Measurements from ENCODE around the gene CX3CR1.
"Not testable (repeated sequence)": the region's sequence is repeated elsewhere in the genome, so short reads cannot be mapped to it uniquely, and the experiment has no call there.

CX3CR1 gene, protein sequence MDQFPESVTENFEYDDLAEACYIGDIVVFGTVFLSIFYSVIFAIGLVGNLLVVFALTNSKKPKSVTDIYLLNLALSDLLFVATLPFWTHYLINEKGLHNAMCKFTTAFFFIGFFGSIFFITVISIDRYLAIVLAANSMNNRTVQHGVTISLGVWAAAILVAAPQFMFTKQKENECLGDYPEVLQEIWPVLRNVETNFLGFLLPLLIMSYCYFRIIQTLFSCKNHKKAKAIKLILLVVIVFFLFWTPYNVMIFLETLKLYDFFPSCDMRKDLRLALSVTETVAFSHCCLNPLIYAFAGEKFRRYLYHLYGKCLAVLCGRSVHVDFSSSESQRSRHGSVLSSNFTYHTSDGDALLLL

GRCh38 chr3:39279745-39280517 lies at the start of gene CX3CR1:
Gene CX3CR1 (minus strand): TSS chr3:39280036. CDS start chr3:39266509, 13,527 bp downstream.
- DNase-seq = no peak

DNA sequence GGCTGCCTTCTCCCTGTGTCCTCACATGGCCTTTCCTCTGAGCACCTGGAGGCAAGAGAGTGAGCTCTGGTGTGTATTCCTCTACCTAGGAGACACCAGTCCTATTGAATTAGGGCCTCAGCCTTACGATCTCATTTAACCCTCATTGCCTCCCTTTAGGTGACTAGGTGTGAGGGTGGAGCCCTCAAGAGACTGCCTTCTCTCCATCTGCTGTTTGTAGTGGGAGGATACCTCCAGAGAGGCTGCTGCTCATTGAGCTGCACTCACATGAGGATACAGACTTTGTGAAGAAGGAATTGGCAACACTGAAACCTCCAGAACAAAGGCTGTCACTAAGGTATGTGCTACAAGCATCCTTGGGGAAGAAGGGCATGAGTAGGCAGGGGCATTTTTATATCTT lies 49.7 kb upstream of the CX3CR1 start, which contains the start of gene CCR8:
TSS of gene CCR8 (plus strand) at position 217 of the 400 bp plus-strand sequence. CDS start 2,623 bp downstream, outside the sequence.
- DNase-seq = no peak

GRCh38 chr3:39327746-39328349 lies 48.0 kb upstream of the CX3CR1 start:
- no peak for DNase-seq

GRCh38 chr3:39327053-39327745 lies 47.4 kb upstream of the CX3CR1 start:
- no peak for DNase-seq

DNA sequence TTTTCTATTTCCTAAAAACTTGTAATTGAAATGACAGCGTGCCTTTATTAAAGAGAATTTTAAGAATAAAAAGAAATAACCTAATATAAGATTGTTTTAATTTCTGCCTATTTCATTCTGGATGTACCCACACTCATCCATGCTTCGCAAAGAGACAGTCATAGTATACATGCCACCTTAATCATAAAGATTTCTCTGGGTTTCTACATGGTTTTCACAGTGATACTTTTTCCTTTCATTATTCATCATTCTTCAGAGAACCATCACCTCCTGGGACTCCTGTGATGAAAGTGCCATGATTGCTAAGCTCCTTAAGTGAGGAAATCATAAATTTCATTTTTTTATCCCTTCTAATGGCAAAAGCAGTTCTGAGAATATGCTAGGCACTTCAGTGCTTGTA lies 45.4 kb upstream of the CX3CR1 start:
- DNase-seq = no peak

DNA sequence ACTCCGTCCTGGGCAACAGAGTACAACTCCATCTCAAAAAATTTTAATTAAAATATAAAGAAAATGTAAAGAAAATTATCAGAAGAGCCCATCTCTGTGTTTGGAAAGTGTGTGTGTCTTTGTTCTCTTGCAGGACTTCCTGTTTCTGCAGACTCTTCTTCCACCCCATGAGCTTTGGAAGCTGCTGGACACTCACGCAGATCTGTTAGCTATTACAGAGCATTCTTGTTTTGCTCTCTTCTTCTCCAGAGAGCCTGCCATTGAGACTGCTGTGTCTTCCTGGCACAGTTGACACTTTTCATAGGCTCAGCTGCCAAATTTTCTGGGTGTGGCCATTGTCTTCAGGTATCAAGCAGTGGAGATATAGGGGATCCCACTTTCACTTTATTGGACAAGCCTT lies 43.7 kb upstream of the CX3CR1 start:
- no peak for DNase-seq

- DNase-seq = no peak
Observed at GRCh38 chr3:39322936-39323335, 43.1 kb upstream of the CX3CR1 start.

DNA sequence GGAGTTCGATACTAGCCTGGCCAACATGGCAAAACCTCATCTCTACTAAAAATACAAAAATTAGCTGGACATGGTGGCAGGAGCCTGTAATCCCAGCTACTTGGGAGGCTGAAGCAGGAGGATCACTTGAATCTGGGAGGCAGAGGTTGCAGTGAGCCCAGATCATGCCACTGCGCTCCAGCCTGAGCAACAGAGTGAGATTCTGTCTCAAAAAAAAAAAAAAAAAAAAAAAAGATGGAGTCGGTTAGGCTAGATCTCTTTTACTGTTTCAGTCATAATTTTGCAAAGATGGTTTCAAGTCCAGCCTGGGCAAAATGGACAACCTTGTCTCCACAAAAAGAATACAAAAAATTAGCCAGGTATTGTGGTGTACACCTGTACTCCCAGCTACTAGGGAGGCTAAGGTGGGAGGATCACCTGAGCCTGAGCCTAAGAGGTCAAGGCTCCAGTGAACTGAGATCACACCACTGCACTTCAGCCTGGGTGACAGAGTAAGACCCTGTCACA lies 42.4 kb upstream of the CX3CR1 start:
- not testable (repeated sequence) for DNase-seq

GRCh38 chr3:39321574-39321983 lies 41.7 kb upstream of the CX3CR1 start:
- DNase-seq = not testable (repeated sequence)

GRCh38 chr3:39319249-39319648 lies 39.4 kb upstream of the CX3CR1 start:
- DNase-seq = no peak

- DNase-seq = no peak
Observed at GRCh38 chr3:39318301-39318700, 38.5 kb upstream of the CX3CR1 start.

- DNase-seq = no peak
Observed at GRCh38 chr3:39317571-39318169, 37.8 kb upstream of the CX3CR1 start.

DNA sequence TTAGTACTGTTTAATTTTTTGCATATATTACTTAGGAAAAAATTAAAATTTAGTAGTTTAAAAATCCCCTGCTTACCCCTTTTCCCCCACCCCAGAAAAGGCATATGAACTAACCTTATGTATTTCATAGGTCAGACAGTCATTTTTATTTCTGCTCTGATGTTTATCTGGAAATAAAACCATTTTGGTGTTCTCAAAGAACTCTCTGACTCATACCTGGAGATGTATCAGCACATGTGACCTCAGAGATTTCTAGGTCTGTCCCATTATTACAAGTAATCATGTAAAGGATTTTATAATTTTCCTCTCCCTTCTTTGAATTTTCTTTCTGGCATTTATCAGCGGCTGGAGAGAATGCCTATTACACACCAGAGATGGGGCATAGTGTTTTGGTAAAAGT lies 35.6 kb upstream of the CX3CR1 start:
- no peak for DNase-seq

GRCh38 chr3:39313289-39313688 lies 33.5 kb upstream of the CX3CR1 start:
- DNase-seq = no peak

- no peak for DNase-seq
Observed at GRCh38 chr3:39302178-39302577, 22.3 kb upstream of the CX3CR1 start.

DNA sequence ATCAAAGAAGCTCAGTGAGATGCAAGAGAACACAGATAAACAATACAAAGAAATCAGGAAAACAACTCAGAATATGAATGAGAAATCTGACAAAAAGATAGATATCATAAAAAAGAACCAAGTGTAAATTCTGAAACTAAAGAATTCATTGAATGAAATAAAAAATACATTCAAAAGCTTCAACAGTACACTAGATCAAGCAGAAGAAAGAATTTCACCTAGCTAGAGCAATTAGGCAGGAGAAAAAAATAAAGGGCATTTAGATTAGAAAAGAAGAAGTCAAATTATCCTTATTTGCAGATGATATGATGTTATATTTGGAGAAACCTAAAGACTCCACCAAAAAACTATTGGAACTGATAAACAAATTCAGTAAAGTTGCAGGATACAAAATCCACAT lies 19.4 kb upstream of the CX3CR1 start:
- DNase-seq = no peak

DNA sequence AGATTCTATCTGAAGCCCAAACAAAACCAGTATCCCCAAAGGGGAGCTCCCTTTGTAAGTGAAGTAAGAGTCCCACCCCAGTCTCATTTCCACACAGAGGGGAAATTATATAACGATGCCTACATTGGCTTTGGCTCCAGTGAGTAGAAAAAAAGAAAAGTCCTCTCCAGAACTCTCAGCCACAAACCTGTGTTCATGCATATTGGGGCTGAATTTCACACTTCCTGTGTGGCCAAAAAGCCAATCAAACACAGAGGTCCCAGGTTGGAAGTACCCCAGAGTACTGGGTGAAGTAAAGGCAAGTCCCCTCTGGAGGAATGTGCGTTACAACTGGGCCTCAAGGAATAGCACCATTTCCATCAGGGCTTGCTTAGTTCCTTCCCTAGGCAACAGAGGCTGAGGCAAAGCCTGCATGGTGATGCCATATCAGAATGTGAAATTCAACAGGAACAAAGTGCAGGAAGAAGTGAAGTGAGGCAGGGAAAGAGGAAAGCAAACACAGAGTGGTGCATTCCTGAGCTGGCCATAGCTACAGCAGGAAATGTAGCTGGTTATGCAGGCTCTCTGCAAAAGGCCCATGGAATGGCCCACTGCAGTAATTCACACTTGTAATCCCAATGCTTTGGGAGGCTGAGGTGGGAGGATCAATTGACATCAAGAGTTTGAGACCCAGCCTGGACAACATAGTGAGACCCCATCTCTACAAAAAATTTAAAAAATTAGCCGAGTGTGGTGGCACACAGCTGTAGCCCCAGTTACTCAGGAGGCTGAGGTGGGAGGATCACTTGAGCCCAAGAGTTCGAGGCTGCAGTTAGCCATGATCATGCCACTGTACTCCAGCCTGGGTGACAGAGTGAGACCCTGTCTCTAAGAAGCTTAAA lies 16.6 kb upstream of the CX3CR1 start:
- no peak for DNase-seq

- no peak for DNase-seq
Observed at GRCh38 chr3:39295184-39295775, 15.4 kb upstream of the CX3CR1 start.

GRCh38 chr3:39294446-39295183 lies 14.8 kb upstream of the CX3CR1 start:
- no peak for DNase-seq

- DNase-seq = no peak
Observed at GRCh38 chr3:39292961-39293360, 13.1 kb upstream of the CX3CR1 start.

All from NCI-H1436 treated with DMSO at 0.1 percent for 48 hours (cell line).